GM12878 (cell line): ENCODE measurements around the gene OR51A7. TPM values are rescaled to one million over a fixed set of nuclear protein-coding genes. Genes with fewer than 3 reads are reported as not detected.

Source experiments
- ATAC-seq: fragments of 200-7000 bp; cut with Tn5 transposase; 3 replicates; pipeline ENCODE4 v1.9.1; 2020; ENCODE audit warnings: mild to moderate bottlenecking, moderate library complexity
- BruUV-seq: library from RNA; stranded (reverse); fragments of 400-500 nt; replicated peaks from 2 replicates; lab custom pipeline; 2021; lab: Mats Ljungman, UMichigan
- CTCF ChIA-PET: fragments of 300-600 bp; sonication (Branson Sonifier 250); formaldehyde crosslinking; extraction: SDS; loops from one replicate; lab custom pipeline; 2021; ENCODE audit warnings: inconsistent platforms; lab: Yijun Ruan, JAX
- POLR2A ChIA-PET: fragments of 350-600 bp; formaldehyde crosslinking; extraction: SDS; loops from one replicate; lab custom pipeline; 2021; ENCODE audit warnings: inconsistent platforms; lab: Charles Lee
- RAD21 ChIA-PET: fragments of 300-600 bp; sonication (Branson Sonifier 250); formaldehyde crosslinking; loops from one replicate; lab custom pipeline; 2023; ENCODE audit warnings: antibody characterized with exemption; ENCODE audit not compliant: unreplicated experiment; lab: Charles Lee
- SMC1A ChIA-PET: fragments of 300-600 bp; sonication (Branson Sonifier 250); formaldehyde crosslinking; loops from one replicate; lab custom pipeline; 2023; ENCODE audit not compliant: unreplicated experiment, uncharacterized antibody; lab: Charles Lee
- DNase-seq: peaks from one replicate; pipeline ENCODE4 v3.0.0-alpha.2; 2011; ENCODE audit warnings: low read depth, low spot score
- FAIRE-seq: peaks from 3 replicates; lab custom pipeline; 2011; peaks lifted over from hg19 to GRCh38; lab: Jason Lieb, UNC
- H2AFZ ChIP-seq: 2 replicates; pipeline ENCODE4 v1.6.0; 2011; ENCODE audit warnings: low read depth, low read length, control low read depth; ENCODE audit not compliant: control insufficient read depth
- H3K27ac ChIP-seq: 2 replicates; pipeline ENCODE4 v1.5.1; 2011; ENCODE audit warnings: control low read depth; ENCODE audit not compliant: control insufficient read depth, insufficient read depth
- H3K27me3 ChIP-seq, 2 experiments: replicated peaks in 1 of 2; 2 replicates each; pipeline versions ENCODE4 v1.6.0 to v1.6.1; 2011; ENCODE audit warnings: low read length in 1 of 2; ENCODE audit not compliant: control insufficient read depth in 2 of 2, insufficient read depth in 2 of 2
- H3K36me3 ChIP-seq, 2 experiments: 2 replicates each; pipeline ENCODE4 v1.5.1; 2011; ENCODE audit warnings: low read length in 1 of 2; ENCODE audit not compliant: control insufficient read depth in 2 of 2, insufficient read depth in 2 of 2
- H3K4me1 ChIP-seq: 2 replicates; pipeline ENCODE4 v1.6.1; 2011; ENCODE audit warnings: mild to moderate bottlenecking, low read length, moderate library complexity, mixed read lengths; ENCODE audit not compliant: control insufficient read depth, insufficient read depth
- H3K4me2 ChIP-seq: 2 replicates; pipeline ENCODE4 v1.6.0; 2011; ENCODE audit warnings: control low read depth; ENCODE audit not compliant: control insufficient read depth, insufficient read depth
- H3K4me3 ChIP-seq: fragments of 200-600 bp; sonication (generic); 2 replicates; pipeline ENCODE4 v1.5.1; 2016
- H3K79me2 ChIP-seq: 2 replicates; pipeline ENCODE4 v1.6.0; 2011; ENCODE audit warnings: low read length; ENCODE audit not compliant: control insufficient read depth, insufficient read depth
- H3K9ac ChIP-seq: 2 replicates; pipeline ENCODE4 v1.8.0; 2011; ENCODE audit warnings: low read length, control low read depth, mixed read lengths; ENCODE audit not compliant: control insufficient read depth, insufficient read depth
- H3K9me3 ChIP-seq: replicated peaks from 3 replicates; pipeline ENCODE4 v1.5.1; 2011; ENCODE audit warnings: mild to moderate bottlenecking, low read length; ENCODE audit not compliant: control insufficient read depth, insufficient read depth
- H4K20me1 ChIP-seq: 2 replicates; pipeline ENCODE4 v1.6.0; 2011; ENCODE audit not compliant: control insufficient read depth, insufficient read depth
- BCL3 ChIP-seq: IDR thresholded peaks from 2 replicates; pipeline ENCODE4 v1.6.1; 2011; ENCODE audit warnings: borderline replicate concordance, low read depth, mild to moderate bottlenecking, moderate library complexity, low read length; ENCODE audit not compliant: insufficient read depth, poor library complexity, severe bottlenecking
- CBX5 ChIP-seq: sonication (generic); IDR thresholded peaks from 2 replicates; pipeline ENCODE4 v1.6.1; 2016; ENCODE audit warnings: low read depth, moderate library complexity, mild to moderate bottlenecking, inconsistent platforms
- CEBPZ ChIP-seq: fragments of 150-350 bp; IDR thresholded peaks from 2 replicates; pipeline ENCODE4 v1.6.1; 2016; ENCODE audit warnings: low read depth, low read length
- CREB1 ChIP-seq: IDR thresholded peaks from 2 replicates; pipeline ENCODE4 v1.6.1; 2012; ENCODE audit warnings: low read depth, mild to moderate bottlenecking, inconsistent platforms
- CUX1 ChIP-seq: IDR thresholded peaks from 2 replicates; pipeline ENCODE4 v1.6.1; 2012; ENCODE audit warnings: improper control_type of control experiment, low read depth, low read length; ENCODE audit not compliant: insufficient replicate concordance
- E4F1 ChIP-seq: fragments of 450-650 bp; IDR thresholded peaks from 2 replicates; pipeline ENCODE4 v1.6.1; 2018; ENCODE audit warnings: borderline replicate concordance, mild to moderate bottlenecking; ENCODE audit not compliant: partially characterized antibody
- ESRRA ChIP-seq: IDR thresholded peaks from 2 replicates; pipeline ENCODE4 v1.6.1; 2012; ENCODE audit warnings: mild to moderate bottlenecking, low read length, improper control_type of control experiment
- KDM1A ChIP-seq: fragments of 200-600 bp; sonication (generic); IDR thresholded peaks from 2 replicates; pipeline ENCODE4 v1.6.1; 2016; ENCODE audit warnings: borderline replicate concordance
- MYC ChIP-seq: IDR thresholded peaks from 2 replicates; pipeline ENCODE4 v1.6.1; 2011; ENCODE audit warnings: mild to moderate bottlenecking, low read length, moderate library complexity, inconsistent platforms; ENCODE audit not compliant: insufficient read depth, insufficient replicate concordance, insufficient read length, severe bottlenecking
- NBN ChIP-seq: fragments of 450-650 bp; IDR thresholded peaks from 2 replicates; pipeline ENCODE4 v1.6.1; 2016
- RAD21 ChIP-seq: IDR thresholded peaks from 2 replicates; pipeline ENCODE4 v1.6.1; 2011; ENCODE audit warnings: mild to moderate bottlenecking, low read depth, low read length, moderate library complexity; ENCODE audit not compliant: insufficient read depth
- RELA ChIP-seq: fragments of 450-650 bp; IDR thresholded peaks from 2 replicates; pipeline ENCODE4 v1.8.0; 2014; ENCODE audit warnings: borderline replicate concordance; ENCODE audit not compliant: partially characterized antibody
- SMARCA5 ChIP-seq: fragments of 450-650 bp; IDR thresholded peaks from 2 replicates; pipeline ENCODE4 v1.6.1; 2017; ENCODE audit warnings: mild to moderate bottlenecking
- in situ Hi-C: fragments of 300-500 bp; cut with MboI; formaldehyde crosslinking; loops from 9 replicates; pipeline ENCODE4 v1.14.3; 2018; ENCODE audit warnings: mixed read lengths
- intact Hi-C: fragments of 100-400 bp; cut with micrococcal nuclease; formaldehyde crosslinking; loops from one replicate; pipeline ENCODE4 v1.14.2; 2022; ENCODE audit not compliant: unreplicated experiment
- polyA plus RNA-seq, 11 experiments: library from polyadenylated mRNA; depleted of rRNA in 4 of 11; unstranded in 6 of 11; stranded (reverse) in 5 of 11; fragments of >200 nt; fragmentation: Nextera tagmentation in 4 of 11; fragmentation: Illumina TruSeq in 1 of 11; extraction: Ambion mirVana in 4 of 11; extraction: Trizol in 1 of 11; gene quantifications; 1 replicate in 1 of 11; 2 replicates in 10 of 11; pipeline versions ENCODE4 v1.2.1 to v1.2.3, GENCODE V29; 2011 to 2016; ENCODE audit warnings: inconsistent platforms in 2 of 11, missing spikeins in 2 of 11, low read depth in 1 of 11
- total RNA-seq, 4 experiments: library from RNA; depleted of rRNA in 3 of 4; stranded (reverse); fragments of >200 nt in 3 of 4; fragmentation: Illumina TruSeq in 1 of 4; extraction: Trizol in 1 of 4; gene quantifications; 2 replicates each; pipeline versions ENCODE4 v1.2.1 to v1.2.3, GENCODE V29; 2013 to 2021

Gene OR51A7
- total and polyA plus RNA-seq, 10 of the 15 experiments (the other 5 are each of a cell fraction or from before 2014, with no cell fraction given) = not detected

GRCh38 chr11:4947505-4947904 is 43.9 kb downstream of the OR51A7 start, which contains the start of gene OR51A4:
Gene OR51A4, minus strand, starts transcription at chr11:4947605. Its CDS starts 505 bp downstream, at chr11:4947100.
- H3K9me3 ChIP-seq = no peaks in the 10 kb centered on the region
- intact Hi-C loops (no loop called here), in situ Hi-C loops (no loop called here)
- H4K20me1 ChIP-seq = no peaks in the 10 kb centered on the region
- no peaks in the 10 kb centered on the region for H3K4me1 ChIP-seq
- no peak within 1 kb of the TSS for H3K9ac ChIP-seq
- no peak within 1 kb of the TSS for H3K4me2 ChIP-seq
- no peak for DNase-seq
- no peak for ATAC-seq
- no peaks in the 10 kb centered on the region for H3K79me2 ChIP-seq
- ChIA-PET POLR2A (no interaction called here), CTCF (no interaction called here), RAD21 (no interaction called here), SMC1A (no interaction called here)
- FAIRE-seq = no peak
- H3K36me3 ChIP-seq = no peaks in the 10 kb centered on the region
- no peak within 1 kb of the TSS for H3K4me3 ChIP-seq
- H3K27me3 ChIP-seq = no peaks in the 10 kb centered on the region
- H3K27ac ChIP-seq = no peak within 1 kb of the TSS
- H2AFZ ChIP-seq = no peak within 1 kb of the TSS
- no TSS peak for BruUV-seq
- TF ChIP-seq CUX1 = no peak
- no peak for TF ChIP-seq KDM1A
- no peak for TF ChIP-seq BCL3
- no peak for TF ChIP-seq ESRRA
- no peak for TF ChIP-seq CREB1
- TF ChIP-seq E4F1 = no peak
- no peak for TF ChIP-seq NBN
- no peak for TF ChIP-seq CEBPZ
- TF ChIP-seq CBX5 = no peak
- TF ChIP-seq MYC = no peak
- no peak for TF ChIP-seq SMARCA5
- no peak for TF ChIP-seq RELA
- TF ChIP-seq RAD21 = no peak
